GM20431 (cell line): ENCODE results near the gene EYA2.

ENCODE experiments used
- in situ Hi-C: fragments of 300-500 bp; cut with MseI, MboI; formaldehyde crosslinking; loops from one replicate; pipeline ENCODE4 v1.15.0; 2020; ENCODE audit warnings: low sequenced_read_pairs; ENCODE audit not compliant: unreplicated experiment

Gene EYA2

GRCh38 chr20:47227119-47227518, 332.5 kb downstream of the EYA2 start:
- in situ Hi-C loops, result no loop called here

DNA sequence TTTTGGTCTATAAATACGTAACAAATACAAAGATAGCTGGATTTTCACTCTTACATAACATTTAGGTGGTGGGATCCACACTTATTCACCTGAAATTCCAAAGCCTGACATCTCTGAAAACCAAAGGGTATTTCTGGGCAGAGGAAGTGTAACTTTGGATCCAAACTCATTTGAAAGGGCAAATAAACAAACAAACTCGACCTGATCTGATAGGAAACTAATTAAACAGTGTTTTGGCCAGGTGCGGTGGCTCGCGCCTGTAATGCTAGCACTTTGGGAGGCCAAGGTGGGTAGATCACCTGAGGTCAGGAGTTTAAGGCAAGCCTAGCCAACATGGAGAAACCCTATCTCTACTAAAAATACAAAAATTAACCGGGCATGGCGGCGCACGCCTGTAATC, 332.9 kb downstream of the EYA2 start:
- in situ Hi-C loops, result no loop called here

DNA sequence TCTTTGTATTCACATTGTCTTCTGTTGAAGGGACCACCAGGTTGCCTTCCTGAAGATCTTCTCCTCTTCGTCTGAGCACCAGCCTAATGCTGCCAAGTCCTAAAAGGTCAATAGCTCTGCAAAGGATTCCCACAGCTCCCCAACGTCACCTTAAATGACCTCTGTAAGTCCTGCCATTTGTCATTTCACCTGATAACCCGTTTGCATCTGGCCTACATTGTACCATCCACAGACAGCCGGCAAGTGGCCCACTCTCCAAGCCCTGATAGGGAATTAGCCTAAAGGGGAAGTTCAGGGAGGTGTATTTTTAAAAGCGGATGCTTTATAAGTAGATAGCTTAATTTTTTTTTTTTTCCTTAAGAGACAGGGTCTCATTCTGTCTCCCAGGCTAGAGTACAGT, 334.0 kb downstream of the EYA2 start:
- in situ Hi-C loops, result no loop called here

DNA sequence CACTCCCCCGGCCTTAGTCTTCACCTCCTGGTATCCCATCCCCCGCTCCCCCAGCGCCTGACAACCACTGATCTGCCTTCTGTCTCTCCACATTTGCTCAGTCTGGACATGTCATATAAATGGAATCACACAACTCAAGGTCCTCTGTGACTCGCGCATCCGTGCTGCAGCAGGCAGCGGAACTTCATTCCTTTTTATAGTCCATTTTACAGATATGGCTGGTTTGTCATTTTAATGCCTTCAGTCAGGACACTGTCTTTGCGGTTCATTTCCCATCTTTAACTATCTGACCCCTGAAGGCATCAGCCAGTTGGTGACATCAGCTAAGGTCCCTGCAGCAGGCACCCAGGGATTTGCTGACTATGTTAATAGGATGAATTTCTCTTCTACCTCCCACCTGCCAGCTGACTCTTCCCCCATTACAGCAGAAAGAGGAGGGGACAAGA, 336.2 kb downstream of the EYA2 start:
- in situ Hi-C loops, result no loop called here

- in situ Hi-C loops, result no loop called here
Observed at GRCh38 chr20:47231382-47232039, 336.9 kb downstream of the EYA2 start.

- in situ Hi-C loops, result no loop called here
Observed at GRCh38 chr20:47232518-47232917, 337.9 kb downstream of the EYA2 start.

DNA sequence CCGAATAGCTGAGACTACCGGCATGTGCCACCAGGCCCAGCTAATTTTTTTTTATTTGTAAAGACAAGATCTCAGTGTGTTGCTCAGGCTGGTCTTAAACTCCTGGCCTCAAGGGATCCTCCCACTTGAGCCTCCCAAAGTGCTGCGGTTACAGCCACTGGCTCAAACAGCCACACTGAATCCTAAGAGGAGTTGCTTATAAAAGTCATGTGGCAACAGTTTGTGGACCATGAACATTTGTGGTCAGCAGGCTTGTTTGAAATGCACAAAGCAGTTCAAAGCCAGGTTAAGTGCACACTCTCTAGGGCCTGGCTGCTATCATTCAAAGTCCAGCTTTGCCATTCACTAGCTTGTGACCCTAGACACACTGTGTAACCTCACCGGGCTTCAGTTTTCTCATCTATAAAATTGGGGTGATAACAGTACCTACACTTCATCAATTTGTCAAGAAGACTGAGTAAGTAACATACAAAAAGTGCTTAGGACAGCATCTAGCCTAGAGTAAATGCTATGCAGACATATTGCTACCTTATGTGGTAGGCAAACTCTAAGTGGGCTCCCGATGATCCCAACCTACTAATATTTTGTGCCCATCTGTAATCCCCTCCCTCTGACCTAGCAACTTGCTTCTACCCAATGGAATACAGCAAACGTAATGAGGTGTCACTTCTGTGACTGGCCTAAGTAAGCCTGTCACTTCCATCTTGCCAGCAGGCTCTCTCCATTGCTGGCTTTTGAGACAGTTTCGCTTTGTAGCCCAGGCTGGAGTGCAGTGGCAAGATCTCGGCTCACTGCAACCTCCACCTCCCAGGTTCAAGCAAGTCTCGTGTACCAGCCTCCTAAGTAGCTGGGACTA, 338.9 kb downstream of the EYA2 start:
- in situ Hi-C loops, result no loop called here

DNA sequence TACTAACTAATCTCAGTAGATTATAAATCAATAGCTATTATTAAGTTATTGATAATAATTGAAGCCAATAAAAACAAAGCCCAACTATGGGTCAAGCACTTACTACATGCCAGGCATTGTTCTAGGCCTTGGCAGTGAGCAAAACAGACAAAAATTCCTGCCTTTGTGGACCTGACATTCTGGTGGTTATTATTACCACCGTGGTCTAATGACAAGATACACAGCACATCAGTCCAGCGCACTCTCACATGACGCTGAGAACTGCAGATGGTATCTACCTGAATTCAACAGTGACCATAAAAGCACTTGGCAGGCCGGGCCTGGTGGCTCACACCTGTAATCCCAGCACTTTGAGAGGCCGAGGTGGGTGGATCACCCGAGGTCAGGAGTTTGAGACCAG, 340.5 kb downstream of the EYA2 start:
- in situ Hi-C loops, result no loop called here

GRCh38 chr20:47235853-47236638, 341.4 kb downstream of the EYA2 start:
- in situ Hi-C loops, result no loop called here

DNA sequence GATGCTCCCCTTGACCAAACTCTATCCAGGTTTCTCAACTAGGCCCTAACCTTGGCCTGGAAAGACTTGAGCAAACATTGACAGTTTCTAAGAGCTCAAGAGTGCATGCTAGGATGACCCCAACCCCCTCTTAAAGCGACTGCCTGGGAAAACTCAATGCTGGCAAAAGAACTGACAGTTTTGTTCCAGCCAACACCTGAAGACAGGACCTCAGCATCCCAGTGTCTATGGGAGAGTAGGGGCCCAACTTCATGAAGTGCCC, 341.9 kb downstream of the EYA2 start:
- in situ Hi-C loops, result no loop called here

DNA sequence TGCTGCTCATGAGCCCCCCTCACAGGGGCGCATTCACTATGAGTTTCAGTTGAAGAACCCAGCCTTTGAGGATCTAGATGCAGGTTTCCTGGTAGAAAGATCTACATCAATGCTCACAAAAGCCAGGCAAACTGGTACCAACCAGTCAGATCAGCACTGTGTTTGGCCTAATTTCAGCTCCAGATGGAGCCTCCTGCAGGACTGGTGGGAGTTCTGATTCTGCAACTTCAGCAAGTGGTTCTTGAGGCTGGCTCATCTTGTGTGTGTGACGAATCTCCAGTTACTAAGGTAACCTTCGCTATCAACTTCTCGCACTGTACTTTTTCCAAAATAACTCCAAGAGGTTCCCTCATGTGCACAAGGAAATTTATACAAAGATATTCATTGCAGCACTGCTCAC, 343.1 kb downstream of the EYA2 start:
- in situ Hi-C loops, result no loop called here
